GM21576 (cell line): Measurements from ENCODE around the gene DMXL2.
"Not testable (repeated sequence)": the region's sequence is repeated elsewhere in the genome, so short reads cannot be mapped to it uniquely, and the experiment has no call there.

ENCODE experiments used
- ATAC-seq: cut with Tn5 transposase; IDR thresholded peaks from one replicate; pipeline ENCODE4 v1.9.1; 2021; ENCODE audit warnings: mild to moderate bottlenecking, moderate library complexity; ENCODE audit not compliant: unreplicated experiment

DMXL2 gene, protein sequence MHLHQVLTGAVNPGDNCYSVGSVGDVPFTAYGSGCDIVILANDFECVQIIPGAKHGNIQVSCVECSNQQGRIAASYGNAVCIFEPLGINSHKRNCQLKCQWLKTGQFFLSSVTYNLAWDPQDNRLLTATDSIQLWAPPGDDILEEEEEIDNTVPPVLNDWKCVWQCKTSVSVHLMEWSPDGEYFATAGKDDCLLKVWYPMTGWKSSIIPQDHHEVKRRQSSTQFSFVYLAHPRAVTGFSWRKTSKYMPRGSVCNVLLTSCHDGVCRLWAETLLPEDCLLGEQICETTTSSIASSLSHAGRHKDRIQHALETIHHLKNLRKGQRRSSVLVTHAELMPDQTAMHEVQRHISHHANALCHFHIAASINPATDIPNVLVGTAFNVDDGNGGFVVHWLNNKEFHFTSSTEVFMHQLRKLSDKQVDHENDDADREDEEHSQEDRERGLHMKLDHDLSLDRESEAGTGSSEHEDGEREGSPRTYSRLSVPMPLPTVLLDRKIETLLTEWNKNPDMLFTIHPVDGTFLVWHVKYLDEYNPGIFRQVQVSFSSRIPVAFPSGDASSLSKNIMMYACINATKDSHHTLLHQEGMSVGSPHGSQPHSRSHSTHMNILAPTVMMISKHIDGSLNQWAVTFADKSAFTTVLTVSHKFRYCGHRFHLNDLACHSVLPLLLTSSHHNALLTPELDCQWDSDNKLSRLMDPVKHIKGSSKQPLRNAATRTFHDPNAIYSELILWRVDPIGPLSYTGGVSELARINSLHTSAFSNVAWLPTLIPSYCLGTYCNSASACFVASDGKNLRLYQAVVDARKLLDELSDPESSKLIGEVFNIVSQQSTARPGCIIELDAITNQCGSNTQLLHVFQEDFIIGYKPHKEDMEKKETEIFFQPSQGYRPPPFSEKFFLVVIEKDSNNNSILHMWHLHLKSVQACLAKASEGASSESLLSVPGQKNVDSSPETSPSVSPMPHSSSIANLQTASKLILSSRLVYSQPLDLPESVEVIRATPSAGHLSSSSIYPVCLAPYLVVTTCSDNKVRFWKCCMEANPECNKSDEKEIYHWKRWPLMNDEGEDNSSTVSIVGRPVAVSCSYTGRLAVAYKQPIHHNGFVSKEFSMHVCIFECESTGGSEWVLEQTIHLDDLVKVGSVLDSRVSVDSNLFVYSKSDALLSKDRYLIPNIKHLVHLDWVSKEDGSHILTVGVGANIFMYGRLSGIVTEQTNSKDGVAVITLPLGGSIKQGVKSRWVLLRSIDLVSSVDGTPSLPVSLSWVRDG (N-terminal part only)

DNA sequence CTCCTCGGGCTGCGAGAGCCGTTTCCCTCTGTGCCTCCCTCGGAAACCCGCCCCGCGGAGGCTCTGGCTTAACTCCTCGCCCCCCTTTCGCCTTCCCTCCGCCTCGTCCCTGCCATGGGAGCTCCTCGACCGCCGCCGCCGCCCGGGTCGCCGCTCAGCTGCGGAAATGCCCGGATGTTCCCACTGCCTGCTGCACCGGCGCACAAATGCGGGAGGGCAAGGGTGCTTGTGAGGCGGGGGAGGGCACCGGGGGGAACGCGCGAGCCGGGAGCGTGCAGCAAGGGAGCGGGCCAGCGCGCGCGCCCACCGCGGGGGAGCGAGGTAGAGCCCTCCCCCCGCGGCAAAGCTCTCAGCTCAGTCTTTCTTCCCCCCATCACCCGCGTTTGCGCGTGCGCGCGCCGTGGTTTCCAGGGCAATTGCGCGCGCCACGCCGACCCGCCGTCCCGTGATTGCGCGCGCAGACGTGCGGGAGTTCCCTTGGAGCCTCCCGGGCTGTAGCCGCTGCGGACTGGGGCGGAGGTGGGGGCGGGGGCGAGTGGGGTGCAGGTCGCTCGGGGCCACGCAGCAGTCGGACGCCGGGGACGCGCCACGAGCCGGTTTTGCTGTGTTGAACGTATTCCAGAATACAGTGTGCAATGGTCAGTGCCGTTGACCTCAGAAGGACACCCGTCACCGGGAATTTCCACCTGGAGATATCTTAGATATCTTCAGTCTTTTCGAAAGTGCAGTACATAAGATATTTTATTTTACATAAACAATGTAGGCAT is at the start of gene DMXL2:
TSS of gene DMXL2 (minus strand) at position 168 of the 767 bp plus-strand sequence. CDS start 226 bp downstream, outside the sequence.
- ATAC-seq: peak; percentile 22

DNA sequence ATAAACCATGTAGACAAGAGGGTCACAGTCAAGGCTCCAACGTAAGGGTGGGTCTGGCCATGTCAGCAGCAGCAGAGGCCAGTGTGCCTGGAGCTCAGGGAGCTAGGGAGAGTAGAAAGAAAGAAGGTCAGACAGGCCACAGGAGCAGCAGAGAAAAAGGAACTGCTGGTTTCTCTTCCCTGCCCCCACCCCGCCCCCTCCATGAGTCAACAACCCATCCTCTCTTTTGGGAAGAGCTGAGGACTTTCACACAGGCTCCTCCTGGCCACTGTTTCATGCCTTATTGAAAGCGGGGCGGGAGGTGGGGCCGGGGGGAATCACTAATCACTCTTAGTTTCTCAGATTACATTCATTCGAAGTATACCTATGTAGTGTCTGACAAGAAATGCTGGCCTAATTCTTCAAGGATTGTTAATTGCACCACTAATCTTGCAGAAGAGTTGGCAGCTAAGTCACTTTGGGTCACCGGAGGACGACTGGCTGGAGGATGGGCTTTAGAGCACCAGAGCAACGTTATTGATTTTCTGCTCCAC is 49.6 kb upstream of the DMXL2 start:
- ATAC-seq: no peak

DNA sequence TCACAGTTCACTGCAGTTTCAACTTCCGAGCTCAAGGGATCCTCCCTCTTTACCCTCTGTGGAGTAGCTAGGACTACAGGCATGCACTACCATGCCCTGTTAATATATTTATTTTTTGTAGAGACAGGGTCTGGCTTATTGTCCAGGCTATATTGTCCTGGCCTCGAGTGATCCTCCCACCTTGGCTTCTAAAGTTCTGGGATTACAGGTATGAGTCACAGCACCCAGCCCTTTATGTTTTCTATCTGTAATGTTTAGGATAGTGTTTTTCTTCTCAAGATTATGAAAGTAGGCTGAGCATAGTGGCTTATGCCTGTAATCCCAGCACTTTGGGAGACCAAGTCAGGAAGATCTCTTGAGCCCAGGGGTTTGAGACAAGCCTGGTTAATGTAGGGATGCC is 46.8 kb upstream of the DMXL2 start:
- no peak for ATAC-seq

DNA sequence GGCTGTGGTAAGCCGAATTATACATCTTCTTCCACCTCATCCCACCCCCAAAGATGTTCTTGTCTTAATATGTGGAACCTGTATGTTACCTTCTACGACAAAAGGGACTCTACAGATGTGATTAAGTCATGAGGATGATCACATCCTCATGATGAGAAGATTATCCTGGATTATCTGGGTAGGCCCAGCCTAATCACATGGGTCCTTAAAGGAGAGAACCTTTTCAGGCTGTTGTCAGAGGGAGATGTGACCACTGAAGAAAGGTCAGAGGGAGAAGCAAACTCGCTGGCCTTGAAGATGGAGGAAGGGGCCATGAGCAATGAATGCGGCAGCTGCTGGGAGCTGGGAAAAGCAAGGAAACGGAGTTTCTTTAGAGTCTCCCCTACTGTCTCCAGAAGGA is 45.9 kb upstream of the DMXL2 start:
- ATAC-seq: no peak

DNA sequence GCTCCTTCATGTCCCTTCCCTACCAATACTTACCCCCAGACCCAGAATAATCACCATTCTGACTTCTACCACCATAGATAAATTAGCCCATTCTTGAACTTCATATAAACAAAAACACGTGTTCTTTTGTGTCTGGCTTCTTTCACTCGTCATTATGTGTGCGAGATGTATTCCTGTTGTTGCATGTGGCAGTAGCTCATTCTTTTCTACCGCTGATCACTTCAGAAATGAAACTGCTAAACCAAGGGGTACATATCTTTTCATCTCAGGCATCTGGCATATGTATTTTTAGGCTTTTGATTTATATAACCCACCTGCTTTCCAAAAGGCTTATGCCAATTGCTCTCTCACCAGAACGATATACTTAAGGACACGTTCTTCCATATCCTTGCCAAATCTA is 44.9 kb upstream of the DMXL2 start:
- no peak for ATAC-seq

DNA sequence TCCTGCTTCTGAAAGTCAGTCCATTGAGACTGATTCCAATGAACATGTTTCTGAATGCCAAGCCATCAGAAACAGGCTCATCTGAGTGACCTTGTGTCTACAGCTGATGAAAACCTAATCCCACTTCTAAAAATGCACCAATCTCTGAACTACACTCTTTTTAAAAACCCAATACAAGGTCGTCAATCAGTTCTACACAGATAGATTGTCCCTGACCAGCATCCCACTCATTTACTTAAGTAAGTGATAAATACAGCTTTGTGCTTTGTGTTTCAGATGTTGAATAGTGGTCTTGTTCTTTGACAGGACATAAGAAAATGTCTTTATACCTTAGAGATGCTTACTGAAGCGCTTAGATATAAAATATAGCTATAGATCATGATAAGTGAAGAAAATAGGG is 38.5 kb upstream of the DMXL2 start:
- ATAC-seq: no peak

DNA sequence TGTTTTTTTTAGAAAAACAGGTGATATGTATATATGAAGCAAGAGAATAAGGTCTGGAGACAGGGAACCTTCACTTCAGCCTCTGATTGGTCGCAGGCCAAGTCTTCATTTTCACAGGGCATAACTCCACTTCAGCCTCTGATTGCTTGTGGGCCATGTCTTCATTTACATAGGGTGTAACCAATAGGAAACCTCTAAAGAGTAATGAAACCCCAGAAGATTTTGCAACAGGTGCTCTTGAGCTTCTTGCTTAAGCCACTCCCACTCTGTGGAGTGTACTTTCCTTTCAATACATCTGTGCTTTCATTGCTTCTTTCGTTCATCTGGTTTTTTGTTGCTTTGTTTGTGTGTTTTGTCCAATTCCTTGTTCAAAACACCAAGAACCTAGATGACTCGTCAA is 36.1 kb upstream of the DMXL2 start:
- no peak for ATAC-seq

DNA sequence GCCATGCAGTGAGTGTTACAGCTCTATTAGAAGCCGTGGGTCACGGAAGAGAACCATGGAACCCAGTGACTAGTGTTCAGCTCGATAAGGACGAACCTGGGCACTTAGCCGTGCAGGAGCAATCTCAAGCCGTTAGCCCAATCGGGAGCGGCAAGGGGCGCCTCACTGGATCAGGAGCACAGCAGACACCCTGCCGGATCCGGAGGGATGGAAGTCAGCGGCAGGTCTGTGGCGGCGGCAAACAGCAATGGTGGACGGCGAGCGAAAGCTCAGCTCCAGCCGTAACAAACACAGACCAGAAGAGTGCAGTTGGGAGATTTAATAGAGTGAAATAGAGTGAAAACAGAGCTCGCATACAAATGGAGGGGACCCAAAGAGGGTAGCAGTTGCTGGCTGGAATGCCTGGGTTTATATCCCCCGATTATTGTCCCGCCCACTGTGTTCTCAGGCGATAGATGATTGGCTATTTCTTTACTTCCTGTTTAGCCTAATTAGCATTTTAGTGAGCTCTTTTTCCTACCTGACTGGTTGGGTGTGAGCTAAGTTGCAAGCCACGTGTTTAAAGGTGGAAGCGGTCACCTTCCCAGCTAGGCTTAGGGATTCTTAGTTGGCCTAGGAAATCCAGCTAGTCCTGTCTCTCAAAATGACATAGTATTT is 33.0 kb upstream of the DMXL2 start:
- ATAC-seq: not testable (repeated sequence)

DNA sequence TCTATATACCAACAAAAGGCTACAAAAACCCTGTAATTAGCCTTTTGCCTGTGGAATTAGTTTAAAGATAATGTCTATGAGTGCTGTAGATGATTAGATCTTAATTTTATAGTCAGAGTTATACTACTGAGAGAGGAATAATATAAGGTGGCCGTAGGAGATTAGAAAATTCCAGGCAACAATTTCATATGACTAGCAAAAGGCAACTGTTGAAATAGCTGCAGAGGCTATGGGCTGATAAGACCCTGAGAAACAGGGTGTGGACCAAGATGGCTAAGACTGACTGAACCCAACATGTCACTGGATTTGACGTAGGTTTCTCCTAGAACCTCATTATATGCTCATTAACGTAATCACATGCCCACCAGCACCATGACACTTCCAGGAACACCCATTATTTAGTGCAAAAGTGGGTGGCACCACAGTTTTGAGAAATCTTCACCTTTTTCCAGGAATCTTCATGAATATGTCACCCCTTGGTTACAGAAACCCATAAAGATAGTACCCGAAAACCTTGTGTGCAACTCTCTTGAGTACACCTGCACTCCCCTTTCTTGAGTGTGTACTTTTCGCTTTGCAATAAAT is 29.6 kb upstream of the DMXL2 start:
- no peak for ATAC-seq

DNA sequence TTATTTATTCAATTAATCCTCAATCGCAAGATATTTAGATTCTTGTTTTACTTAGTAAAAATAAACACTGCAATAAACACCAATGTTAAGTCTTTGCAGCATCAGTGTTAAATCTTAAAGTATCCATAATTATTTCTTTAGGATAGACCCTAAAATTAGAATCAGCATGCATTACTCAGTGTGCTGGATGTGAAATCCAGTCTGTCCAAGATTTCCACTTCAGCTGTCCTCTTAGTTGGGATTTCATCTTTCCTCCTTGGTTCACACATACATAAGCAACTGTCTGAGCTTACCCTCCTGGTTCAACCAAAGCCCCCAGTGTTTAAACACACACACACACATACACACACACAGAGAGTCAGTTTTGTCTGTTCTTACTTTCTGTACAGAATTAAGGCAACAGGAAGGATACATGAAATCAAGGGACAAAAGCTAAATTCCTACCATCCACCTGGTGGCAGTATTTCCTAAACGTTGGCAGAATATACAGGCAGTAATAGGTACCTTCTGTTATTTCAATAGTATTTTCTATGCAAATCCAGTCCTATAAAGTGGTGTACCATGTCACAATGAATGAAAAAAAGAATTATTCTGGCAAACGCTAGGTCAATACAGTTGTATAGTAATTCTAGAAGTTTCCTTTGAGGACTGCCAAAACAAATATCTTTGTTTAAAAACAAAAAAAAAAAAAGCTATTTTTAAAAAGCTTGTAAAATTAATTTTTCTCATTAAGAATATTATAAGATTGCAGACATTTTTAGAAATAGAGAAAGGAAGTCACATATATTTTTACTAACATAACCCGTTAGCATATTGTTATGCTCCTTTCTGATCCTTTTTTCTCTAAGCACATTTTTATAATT is 27.3 kb upstream of the DMXL2 start:
- no peak for ATAC-seq

DNA sequence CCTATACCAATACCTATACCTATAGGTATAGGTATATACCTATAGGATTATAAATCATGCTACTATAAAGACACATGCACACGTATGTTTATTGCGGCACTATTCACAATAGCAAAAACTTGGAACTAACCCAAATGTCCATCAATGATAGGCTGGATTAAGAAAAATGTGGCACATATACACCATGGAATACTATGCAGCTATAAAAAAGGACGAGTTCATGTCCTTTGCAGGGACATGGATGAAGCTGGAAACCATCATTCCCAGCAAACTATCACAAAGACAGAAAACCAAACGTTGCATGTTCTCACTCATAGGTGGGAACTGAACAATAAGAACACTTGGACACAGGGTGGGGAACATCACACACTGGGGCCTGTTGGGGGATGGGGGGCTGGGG is 26.1 kb upstream of the DMXL2 start:
- not testable (repeated sequence) for ATAC-seq

DNA sequence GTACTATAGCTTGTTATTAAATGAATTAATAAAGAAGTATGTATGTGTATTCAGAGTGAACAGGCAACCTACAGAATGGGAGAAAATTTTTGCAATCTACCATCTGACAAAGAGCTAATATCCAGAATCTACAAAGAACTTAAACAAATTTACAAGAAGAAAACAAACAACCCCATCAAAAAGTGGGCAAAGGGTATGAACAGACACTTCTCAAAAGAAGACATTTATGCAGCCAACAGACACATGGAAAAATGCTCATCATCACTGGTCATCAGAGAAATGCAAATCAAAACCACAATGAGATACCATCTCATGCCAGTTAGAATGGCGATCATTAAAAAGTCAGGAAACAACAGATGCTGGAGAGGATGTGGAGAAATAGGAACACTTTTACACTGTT is 25.5 kb upstream of the DMXL2 start:
- not testable (repeated sequence) for ATAC-seq

DNA sequence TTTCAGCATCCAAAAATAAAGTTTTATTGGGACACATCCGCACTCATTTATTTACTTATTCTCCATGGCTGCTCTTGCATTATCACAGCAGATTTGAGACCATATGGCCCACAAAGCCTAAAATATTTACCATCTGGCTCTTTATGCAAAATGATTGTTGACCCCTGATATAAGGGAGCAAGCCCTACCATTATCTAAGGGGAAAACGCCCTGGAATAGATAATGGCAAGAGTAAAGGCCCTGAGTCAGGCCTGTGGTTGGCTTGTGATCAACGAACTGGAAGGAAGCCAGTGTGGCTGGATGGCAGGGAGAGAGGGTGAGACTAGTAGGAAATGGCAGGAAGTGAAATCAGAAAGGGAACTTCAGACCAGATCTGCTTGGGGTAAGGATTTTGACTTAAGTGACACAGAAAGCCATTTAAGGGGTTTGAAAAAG is 24.6 kb upstream of the DMXL2 start:
- no peak for ATAC-seq

DNA sequence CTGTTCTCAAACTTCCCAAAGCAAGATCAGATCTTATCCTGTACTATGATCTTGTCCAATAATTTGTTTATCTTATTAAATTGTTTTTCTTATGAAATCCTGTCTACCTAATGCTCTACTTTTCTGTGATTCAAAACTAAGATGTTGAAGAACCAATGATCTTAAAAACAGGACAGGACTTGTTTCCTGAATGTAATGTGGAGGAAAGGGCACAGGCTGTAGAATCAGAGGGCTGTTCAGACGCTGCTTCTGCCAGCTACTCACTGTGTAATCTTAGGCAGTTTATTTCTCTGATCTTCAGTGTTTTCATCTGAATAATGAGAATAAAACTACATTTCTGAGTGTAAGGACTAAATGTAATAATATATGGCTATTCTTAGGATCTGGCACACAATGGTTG is 20.1 kb upstream of the DMXL2 start:
- no peak for ATAC-seq

DNA sequence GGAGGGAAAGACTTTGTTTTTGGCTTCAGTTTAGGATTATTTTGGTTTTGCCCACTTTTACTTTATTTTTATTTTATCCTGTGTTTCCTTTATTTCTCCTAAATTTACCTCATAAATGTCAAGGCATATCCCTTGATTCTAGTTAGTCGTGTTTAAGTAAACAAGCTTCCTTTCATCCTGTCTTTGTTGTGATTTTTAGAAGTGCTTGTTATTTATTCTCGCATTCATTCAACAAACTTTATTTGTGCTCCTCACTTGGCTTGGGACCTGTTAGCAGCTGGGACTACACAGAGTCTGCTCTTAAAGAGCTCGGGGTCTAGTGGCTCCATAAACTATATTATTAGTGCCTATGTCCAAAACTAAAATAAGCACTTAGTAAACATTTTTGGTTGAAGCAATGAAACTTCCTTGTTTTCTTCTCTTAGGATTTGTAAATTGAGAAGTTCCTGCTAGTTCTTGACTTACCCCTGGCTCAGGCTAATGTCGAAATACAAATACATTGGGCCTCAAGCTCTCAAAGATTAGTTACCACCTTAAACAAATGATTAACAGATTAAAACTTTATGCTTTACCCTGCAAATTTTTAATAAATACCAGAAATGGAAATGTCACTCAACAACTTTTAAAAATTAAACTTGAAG is 19.0 kb upstream of the DMXL2 start:
- no peak for ATAC-seq

DNA sequence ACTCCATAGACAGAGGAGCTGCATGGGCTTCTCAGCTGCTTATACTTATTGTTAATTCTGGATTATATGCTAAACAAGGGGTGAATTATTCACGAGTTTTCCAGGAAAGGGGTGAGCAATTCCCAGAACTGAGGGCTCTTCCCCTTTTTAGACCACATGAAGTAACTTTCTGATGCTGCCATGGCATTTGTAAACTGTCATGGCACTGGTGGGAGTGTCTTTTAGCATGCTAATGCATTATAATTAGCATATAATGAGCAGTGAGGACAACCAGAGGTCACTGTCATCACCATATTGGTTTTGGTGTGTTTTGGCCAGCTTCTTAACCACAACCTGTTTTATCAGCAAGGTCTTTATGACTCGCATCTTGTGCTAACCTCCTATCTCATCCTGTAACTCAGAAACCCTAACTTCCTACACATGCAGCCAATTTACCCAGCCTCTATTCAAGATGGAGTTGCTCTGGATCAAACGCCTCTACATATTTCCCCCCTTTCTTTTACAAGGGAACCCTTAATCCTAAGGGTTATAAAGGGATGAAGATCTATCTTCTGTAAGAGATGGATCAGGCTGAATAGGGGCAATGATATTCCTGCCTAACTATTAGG is 12.1 kb upstream of the DMXL2 start:
- ATAC-seq: no peak

DNA sequence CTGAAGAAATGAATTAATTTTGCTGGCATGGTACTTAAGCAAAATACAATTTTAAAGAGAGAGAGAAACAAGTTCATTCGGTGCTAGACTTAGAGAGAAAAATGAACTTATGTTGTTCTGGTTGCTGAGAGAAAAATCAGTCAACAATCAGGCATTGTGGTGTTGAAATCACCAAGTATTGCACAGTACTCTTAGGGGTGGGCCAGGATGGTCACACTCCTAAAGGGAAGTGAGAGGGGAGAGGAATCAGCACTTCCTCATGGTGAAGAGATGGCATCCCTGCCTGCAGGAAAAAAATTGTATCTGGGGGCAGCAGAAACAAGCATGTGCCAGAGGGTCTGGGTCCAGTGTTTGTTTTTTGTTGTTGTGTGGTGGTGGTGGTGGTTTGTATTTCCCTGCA is 7.0 kb upstream of the DMXL2 start:
- ATAC-seq: no peak
